Left ventricle myocardium inferior (tissue), 1 donor: ENCODE measurements around the gene MKNK1. TPM values are rescaled to one million over a fixed set of nuclear protein-coding genes. Genes with fewer than 3 reads are reported as not detected.

ENCODE experiments used
- DNase-seq: peaks from one replicate; pipeline ENCODE4 v3.0.0-alpha.2; 2020
- H3K27ac ChIP-seq: fragments of 200-600 bp; replicated peaks from 2 replicates; pipeline ENCODE4 v1.8.0; 2021
- H3K27me3 ChIP-seq: fragments of 200-600 bp; 2 replicates; pipeline ENCODE4 v1.8.0; 2021; ENCODE audit warnings: low read depth
- H3K36me3 ChIP-seq: fragments of 200-600 bp; 2 replicates; pipeline ENCODE4 v1.8.0; 2021
- H3K4me1 ChIP-seq: fragments of 200-600 bp; 2 replicates; pipeline ENCODE4 v1.8.0; 2021
- H3K4me3 ChIP-seq: fragments of 200-600 bp; 2 replicates; pipeline ENCODE4 v1.8.0; 2021; ENCODE audit warnings: mild to moderate bottlenecking, moderate library complexity
- H3K9me3 ChIP-seq: fragments of 200-600 bp; replicated peaks from 2 replicates; pipeline ENCODE4 v1.8.0; 2021
- CTCF ChIP-seq: fragments of 200-600 bp; IDR thresholded peaks from 2 replicates; pipeline ENCODE4 v1.8.0; 2021; ENCODE audit warnings: antibody characterized with exemption, mild to moderate bottlenecking, borderline replicate concordance
- intact Hi-C: fragments of 100-400 bp; cut with micrococcal nuclease; formaldehyde crosslinking; loops from one replicate; pipeline ENCODE4 v1.11.0; 2022
- total RNA-seq: library from RNA; stranded (reverse); fragmentation: NEBNext Ultra II Directional; extraction: Animal tissue kit (Norgen Biotek cat#: 25700); gene quantifications from one replicate; pipeline ENCODE4 v1.2.1, GENCODE V29; 2021
- donor health status: DM: no; HTN: yes; CAD: no; lungs with severe emphysema.

Gene MKNK1
- total RNA-seq, 1 donor from 2014 or later = 43.5 TPM

GRCh38 chr1:46575300-46575699 lies 28.8 kb downstream of the MKNK1 start:
- no peak for TF ChIP-seq CTCF
- Histone ChIP-seq H3K36me3 (peaks cover 70% of the 10 kb centered on the region), H3K27me3 (no peaks in the 10 kb centered on the region), H3K4me3 (no peak overlapping the region), H3K9me3 (no peaks in the 10 kb centered on the region), H3K27ac (no peak overlapping the region), H3K4me1 (peaks cover 24% of the 10 kb centered on the region)
- intact Hi-C loops = no loop called here
- DNase-seq = no peak

- intact Hi-C loops = no loop called here
- Histone ChIP-seq H3K4me1 (peaks cover 24% of the 10 kb centered on the region), H3K36me3 (peaks cover 55% of the 10 kb centered on the region), H3K27ac (peak overlapping the region; percentile 79), H3K9me3 (no peaks in the 10 kb centered on the region), H3K27me3 (no peaks in the 10 kb centered on the region), H3K4me3 (no peak overlapping the region)
- no peak for DNase-seq
- TF ChIP-seq CTCF = no peak
These were observed 32.3 kb downstream of the MKNK1 start for GRCh38 chr1:46571691-46572225.

- intact Hi-C loops = no loop called here
These were observed 34.0 kb downstream of the MKNK1 start for GRCh38 chr1:46569884-46570725.

GRCh38 chr1:46569116-46569515 lies 35.0 kb downstream of the MKNK1 start:
- H3K36me3 ChIP-seq = peaks cover 60% of the 10 kb centered on the region
- H3K27me3 ChIP-seq = no peaks in the 10 kb centered on the region
- intact Hi-C loops = no loop called here
- no peak overlapping the region for H3K4me3 ChIP-seq
- TF ChIP-seq CTCF = no peak
- peaks cover 24% of the 10 kb centered on the region for H3K4me1 ChIP-seq
- DNase-seq = no peak
- no peaks in the 10 kb centered on the region for H3K9me3 ChIP-seq
- H3K27ac ChIP-seq = no peak overlapping the region

More at GRCh38 chr1:46569884-46570725, 34.0 kb downstream of the MKNK1 start:
- peaks cover 56% of the 10 kb centered on the region for H3K36me3 ChIP-seq
- H3K4me3 ChIP-seq = no peak overlapping the region
- no peak for DNase-seq
- no peaks in the 10 kb centered on the region for H3K9me3 ChIP-seq
- no peaks in the 10 kb centered on the region for H3K27me3 ChIP-seq
- TF ChIP-seq CTCF = no peak
- no peak overlapping the region for H3K27ac ChIP-seq
- peaks cover 24% of the 10 kb centered on the region for H3K4me1 ChIP-seq

- Histone ChIP-seq H3K9me3 (no peaks in the 10 kb centered on the region), H3K4me1 (peaks cover 18% of the 10 kb centered on the region), H3K36me3 (peaks cover 61% of the 10 kb centered on the region), H3K27me3 (no peaks in the 10 kb centered on the region), H3K27ac (no peak overlapping the region), H3K4me3 (no peak overlapping the region)
- no peak for TF ChIP-seq CTCF
- intact Hi-C loops = no loop called here
- DNase-seq = no peak
These were observed 35.6 kb downstream of the MKNK1 start for GRCh38 chr1:46568461-46568891.
